ENCODE data around the gene EIF4G3.

- no peak for TF ChIP-seq POLR2A (IDR thresholded peaks at IDR 0.05)
- TF ChIP-seq CTCF (IDR thresholded peaks at IDR 0.05): no peak
Observed at GRCh38 chr1:21060523-21060922, 116.2 kb downstream of the EIF4G3 start.

Measured in esophagus squamous epithelium (tissue), 4 donors.